Karpas-422 (cell line): Measurements from ENCODE around the gene FGD2. TPM values are rescaled to one million over a fixed set of nuclear protein-coding genes. Genes with fewer than 3 reads are reported as not detected.

Experiments
- DNase-seq: peaks from one replicate; pipeline ENCODE4 v3.0.0-alpha.2; 2015
- H2AFZ ChIP-seq: fragments of 200-600 bp; sonication (generic); 2 replicates; pipeline ENCODE4 v1.6.1; 2014; ENCODE audit warnings: antibody characterized with exemption, low read length, mixed read lengths
- H3K27ac ChIP-seq: fragments of 200-600 bp; sonication (generic); 2 replicates; pipeline ENCODE4 v1.5.1; 2014; ENCODE audit warnings: mild to moderate bottlenecking, low read length, moderate library complexity
- H3K27me3 ChIP-seq: fragments of 200-600 bp; sonication (generic); 2 replicates; pipeline ENCODE4 v1.6.1; 2014; ENCODE audit warnings: low read length, mixed read lengths
- H3K36me3 ChIP-seq: fragments of 200-600 bp; sonication (generic); 2 replicates; pipeline ENCODE4 v1.6.1; 2014; ENCODE audit warnings: low read length, mixed read lengths; ENCODE audit not compliant: insufficient read depth
- H3K4me1 ChIP-seq: fragments of 200-600 bp; sonication (generic); 2 replicates; pipeline ENCODE4 v1.6.1; 2014; ENCODE audit warnings: mild to moderate bottlenecking, low read length, mixed read lengths
- H3K4me2 ChIP-seq: fragments of 200-600 bp; sonication (generic); 2 replicates; pipeline ENCODE4 v1.6.1; 2014; ENCODE audit warnings: low read length, low read depth, mild to moderate bottlenecking; ENCODE audit not compliant: poor library complexity, severe bottlenecking
- H3K4me3 ChIP-seq: fragments of 200-600 bp; sonication (generic); 2 replicates; pipeline ENCODE4 v1.5.1; 2014; ENCODE audit warnings: mild to moderate bottlenecking, antibody characterized with exemption, low read length, mixed read lengths
- H3K79me2 ChIP-seq: fragments of 200-600 bp; sonication (generic); 2 replicates; pipeline ENCODE4 v1.6.1; 2014; ENCODE audit warnings: mild to moderate bottlenecking, low read length, mixed read lengths
- H3K9ac ChIP-seq: fragments of 200-600 bp; sonication (generic); 2 replicates; pipeline ENCODE4 v1.6.0; 2014; ENCODE audit warnings: low read length
- H3K9me2 ChIP-seq: fragments of 200-600 bp; sonication (generic), shearing (Covaris generic); replicated peaks from 2 replicates; pipeline ENCODE4 v1.6.0; 2014; ENCODE audit warnings: mild to moderate bottlenecking, low read length, moderate library complexity; ENCODE audit not compliant: insufficient read depth
- H3K9me3 ChIP-seq: fragments of 300-700, 200-600 bp; sonication (generic); 2 replicates; pipeline ENCODE4 v1.6.1; 2014; ENCODE audit warnings: low read length, mixed read lengths
- H4K20me1 ChIP-seq: fragments of 200-600 bp; sonication (generic); 2 replicates; pipeline ENCODE4 v1.6.1; 2014; ENCODE audit warnings: mild to moderate bottlenecking, antibody characterized with exemption, low read length, low read depth; ENCODE audit not compliant: insufficient read depth
- total RNA-seq: library from RNA; depleted of rRNA; stranded (reverse); fragments of >200 nt; shearing (Covaris generic); gene quantifications from 2 replicates; pipeline ENCODE4 v1.2.3, GENCODE V29; 2014; ENCODE audit warnings: low replicate concordance

The FGD2 gene
- total RNA-seq, 1 experiment from 2014 or later: 37.1 TPM

GRCh38 chr6:37017606-37018197 lies 12.2 kb downstream of the FGD2 start:
- no peaks in the 10 kb centered on the region for H3K36me3 ChIP-seq
- no peaks in the 10 kb centered on the region for H4K20me1 ChIP-seq
- no peaks in the 10 kb centered on the region for H3K79me2 ChIP-seq
- H3K9ac ChIP-seq: peak overlapping the region; percentile 24
- H3K9me2 ChIP-seq: no peaks in the 10 kb centered on the region
- DNase-seq: no peak
- H3K4me1 ChIP-seq: peaks cover 16% of the 10 kb centered on the region
- peak overlapping the region; percentile 55; the same call in 1 of the 2 replicates for H2AFZ ChIP-seq
- H3K4me2 ChIP-seq: no peak overlapping the region
- no peak overlapping the region for H3K4me3 ChIP-seq
- H3K27me3 ChIP-seq: no peaks in the 10 kb centered on the region
- peak overlapping the region; percentile 24; the same call in 1 of the 2 replicates for H3K27ac ChIP-seq
- H3K9me3 ChIP-seq: no peaks in the 10 kb centered on the region

- H3K9me2 ChIP-seq: no peaks in the 10 kb centered on the region
- no peak overlapping the region for H3K4me2 ChIP-seq
- peak overlapping the region; percentile 25 for H3K9ac ChIP-seq
- no peaks in the 10 kb centered on the region for H3K9me3 ChIP-seq
- peaks cover 16% of the 10 kb centered on the region for H3K4me1 ChIP-seq
- peak; percentile 94 for DNase-seq
- no peaks in the 10 kb centered on the region for H3K36me3 ChIP-seq
- H3K79me2 ChIP-seq: no peaks in the 10 kb centered on the region
- H2AFZ ChIP-seq: peak overlapping the region; percentile 55; the same call in 1 of the 2 replicates
- no peak overlapping the region for H3K4me3 ChIP-seq
- H4K20me1 ChIP-seq: no peaks in the 10 kb centered on the region
- H3K27me3 ChIP-seq: no peaks in the 10 kb centered on the region
- peak overlapping the region; percentile 24; the same call in 1 of the 2 replicates for H3K27ac ChIP-seq
These were observed 13.0 kb downstream of the FGD2 start for GRCh38 chr6:37018198-37019064.

DNA sequence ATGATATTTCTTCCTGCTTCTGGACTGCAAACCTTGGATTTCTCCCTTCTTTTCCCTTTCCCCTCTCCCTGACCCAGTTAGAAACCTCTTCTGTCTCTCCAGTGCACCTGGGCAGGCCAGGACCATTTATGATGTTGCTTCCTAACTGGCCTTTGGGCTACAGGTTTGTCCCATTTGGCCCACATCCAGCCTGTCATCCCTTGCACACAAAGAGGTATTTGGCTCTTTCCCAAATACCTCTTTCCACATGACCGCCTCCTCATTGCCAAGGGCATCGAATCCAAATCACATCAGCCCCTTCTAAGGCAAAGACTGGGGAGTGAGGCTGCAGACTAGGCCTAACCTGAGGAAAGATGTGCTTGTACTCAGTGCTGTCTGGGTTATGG lies 13.6 kb downstream of the FGD2 start:
- Histone ChIP-seq H3K79me2 (no peaks in the 10 kb centered on the region), H3K4me1 (peaks cover 16% of the 10 kb centered on the region), H2AFZ (no peak overlapping the region), H3K9ac (no peak overlapping the region), H4K20me1 (no peaks in the 10 kb centered on the region), H3K27me3 (no peaks in the 10 kb centered on the region), H3K9me3 (no peaks in the 10 kb centered on the region), H3K4me2 (no peak overlapping the region), H3K4me3 (no peak overlapping the region), H3K9me2 (no peaks in the 10 kb centered on the region), H3K36me3 (no peaks in the 10 kb centered on the region), H3K27ac (no peak overlapping the region)
- DNase-seq: no peak

GRCh38 chr6:37020381-37020780 lies 14.9 kb downstream of the FGD2 start:
- no peaks in the 10 kb centered on the region for H3K9me2 ChIP-seq
- no peak overlapping the region for H3K4me3 ChIP-seq
- no peak overlapping the region for H3K9ac ChIP-seq
- no peaks in the 10 kb centered on the region for H3K36me3 ChIP-seq
- peaks cover 16% of the 10 kb centered on the region for H3K4me1 ChIP-seq
- H2AFZ ChIP-seq: no peak overlapping the region
- no peak overlapping the region for H3K27ac ChIP-seq
- no peaks in the 10 kb centered on the region for H3K27me3 ChIP-seq
- no peaks in the 10 kb centered on the region for H3K9me3 ChIP-seq
- DNase-seq: no peak
- no peak overlapping the region for H3K4me2 ChIP-seq
- no peaks in the 10 kb centered on the region for H3K79me2 ChIP-seq
- no peaks in the 10 kb centered on the region for H4K20me1 ChIP-seq

DNA sequence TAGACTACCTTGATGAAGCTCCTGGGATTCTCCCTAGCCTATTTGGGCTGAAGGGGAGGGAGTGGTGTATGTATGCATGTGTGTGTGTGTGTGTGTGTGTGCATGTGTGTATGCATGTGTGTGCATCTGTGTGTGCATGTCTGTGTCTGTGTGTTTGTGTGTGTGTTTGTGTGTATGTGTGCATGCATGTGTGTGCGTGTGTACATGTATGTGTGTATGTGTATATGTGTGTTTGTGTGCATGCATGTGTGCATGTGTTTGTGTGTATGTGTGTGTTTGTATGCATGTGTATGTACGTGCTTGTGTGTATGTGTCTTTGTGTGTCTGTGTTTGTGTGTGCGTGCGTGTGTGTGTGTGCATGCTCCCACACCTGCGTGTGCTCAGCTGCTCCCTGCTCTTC lies 15.4 kb downstream of the FGD2 start:
- H3K79me2 ChIP-seq: no peaks in the 10 kb centered on the region
- H3K27ac ChIP-seq: no peak overlapping the region
- no peak overlapping the region for H3K4me3 ChIP-seq
- no peak overlapping the region for H3K9ac ChIP-seq
- no peaks in the 10 kb centered on the region for H3K36me3 ChIP-seq
- no peak for DNase-seq
- H2AFZ ChIP-seq: no peak overlapping the region
- H4K20me1 ChIP-seq: no peaks in the 10 kb centered on the region
- no peaks in the 10 kb centered on the region for H3K27me3 ChIP-seq
- H3K4me1 ChIP-seq: peaks cover 16% of the 10 kb centered on the region
- H3K9me3 ChIP-seq: no peaks in the 10 kb centered on the region
- no peaks in the 10 kb centered on the region for H3K9me2 ChIP-seq
- H3K4me2 ChIP-seq: no peak overlapping the region

- peaks cover 16% of the 10 kb centered on the region for H3K4me1 ChIP-seq
These were observed 16.1 kb downstream of the FGD2 start for GRCh38 chr6:37021356-37022129.

DNA sequence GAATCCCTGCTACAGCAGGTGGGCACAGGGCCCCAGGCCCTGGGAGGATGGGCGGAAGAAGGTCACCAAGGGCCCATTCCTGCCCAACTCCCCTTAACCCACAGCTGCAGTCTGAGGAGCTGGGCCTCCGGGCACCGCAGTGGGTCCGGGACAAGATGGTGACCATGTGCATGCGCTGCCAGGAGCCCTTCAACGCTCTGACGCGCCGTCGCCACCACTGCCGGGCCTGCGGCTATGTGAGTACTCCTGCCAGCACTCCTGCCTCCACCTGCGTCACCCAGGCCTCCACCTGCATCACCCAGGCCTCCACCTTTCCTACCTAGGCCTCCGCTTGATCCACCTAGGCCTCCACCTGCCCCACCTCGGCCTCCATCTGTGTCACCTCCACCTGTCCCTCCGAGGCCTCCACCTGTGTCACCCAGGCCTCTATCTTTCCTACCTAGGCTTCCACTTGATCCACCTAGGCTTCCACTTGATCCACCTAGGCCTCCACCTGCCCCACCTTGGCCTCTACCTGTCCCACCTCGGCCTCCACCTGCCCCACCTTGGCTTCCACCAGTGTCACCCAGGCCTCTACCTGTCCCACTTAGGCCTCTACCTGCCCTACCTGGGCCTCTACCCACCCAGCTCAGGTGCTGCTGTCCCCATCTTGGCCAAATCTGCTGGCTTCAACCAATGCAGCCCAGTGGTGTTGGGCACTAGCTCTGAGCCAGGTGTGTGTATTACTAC lies 16.8 kb downstream of the FGD2 start:
- H3K4me1 ChIP-seq: peaks cover 16% of the 10 kb centered on the region
- no peak overlapping the region for H3K4me3 ChIP-seq
- H3K4me2 ChIP-seq: no peak overlapping the region
- H3K9me2 ChIP-seq: no peaks in the 10 kb centered on the region
- no peak overlapping the region for H2AFZ ChIP-seq
- no peak overlapping the region for H3K9ac ChIP-seq
- H3K9me3 ChIP-seq: no peaks in the 10 kb centered on the region
- H3K27ac ChIP-seq: no peak overlapping the region
- no peaks in the 10 kb centered on the region for H4K20me1 ChIP-seq
- no peaks in the 10 kb centered on the region for H3K27me3 ChIP-seq
- no peak for DNase-seq
- H3K36me3 ChIP-seq: no peaks in the 10 kb centered on the region
- H3K79me2 ChIP-seq: no peaks in the 10 kb centered on the region

More at GRCh38 chr6:37021356-37022129, 16.1 kb downstream of the FGD2 start:
- H3K27me3 ChIP-seq: no peaks in the 10 kb centered on the region
- no peaks in the 10 kb centered on the region for H3K9me3 ChIP-seq
- H3K9ac ChIP-seq: no peak overlapping the region
- peak; percentile 43 for DNase-seq
- no peaks in the 10 kb centered on the region for H3K9me2 ChIP-seq
- H3K4me3 ChIP-seq: no peak overlapping the region
- no peaks in the 10 kb centered on the region for H3K79me2 ChIP-seq
- H3K4me2 ChIP-seq: no peak overlapping the region
- H3K36me3 ChIP-seq: no peaks in the 10 kb centered on the region
- no peaks in the 10 kb centered on the region for H4K20me1 ChIP-seq
- no peak overlapping the region for H3K27ac ChIP-seq
- no peak overlapping the region for H2AFZ ChIP-seq
